GM18868 (cell line): ENCODE results near the gene PAQR9.
"Not testable (repeated sequence)": the region's sequence is repeated elsewhere in the genome, so short reads cannot be mapped to it uniquely, and the experiment has no call there.

Source experiments
- ATAC-seq: cut with Tn5 transposase; IDR thresholded peaks from one replicate; pipeline ENCODE4 v1.9.1; 2021; ENCODE audit warnings: mild to moderate bottlenecking, moderate library complexity; ENCODE audit not compliant: unreplicated experiment

Gene PAQR9

GRCh38 chr3:142963516-142964448 is at the start of gene PAQR9:
TSS of gene PAQR9 (minus strand) at chr3:142963674. CDS start at chr3:142963336, 338 bp downstream.
- ATAC-seq, result peak; percentile 62

GRCh38 chr3:143011705-143012104 is 48.2 kb upstream of the PAQR9 start:
- ATAC-seq, result no peak

GRCh38 chr3:143010024-143010423 is 46.5 kb upstream of the PAQR9 start:
- ATAC-seq, result no peak

DNA sequence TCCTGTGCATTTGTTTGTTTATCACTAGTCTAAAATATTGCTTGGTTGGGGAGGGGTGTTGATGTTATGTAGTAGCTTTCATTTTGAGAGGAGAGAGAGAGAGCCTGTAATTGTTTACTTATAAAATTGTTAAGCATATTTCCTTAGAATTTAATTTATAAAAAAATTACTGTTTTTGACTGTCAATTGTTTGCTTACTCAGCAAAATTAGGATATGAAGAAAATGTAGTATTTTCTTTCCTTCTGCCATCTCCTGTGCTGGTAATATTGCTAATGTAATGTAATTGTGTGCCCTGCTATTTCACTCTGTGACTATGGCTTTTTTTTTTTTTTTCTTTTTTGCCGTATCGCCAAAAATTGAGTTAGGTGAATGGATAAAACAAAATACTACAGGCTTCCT is 41.3 kb upstream of the PAQR9 start:
- ATAC-seq, result no peak

GRCh38 chr3:143002727-143003126 is 39.3 kb upstream of the PAQR9 start:
- no peak for ATAC-seq

DNA sequence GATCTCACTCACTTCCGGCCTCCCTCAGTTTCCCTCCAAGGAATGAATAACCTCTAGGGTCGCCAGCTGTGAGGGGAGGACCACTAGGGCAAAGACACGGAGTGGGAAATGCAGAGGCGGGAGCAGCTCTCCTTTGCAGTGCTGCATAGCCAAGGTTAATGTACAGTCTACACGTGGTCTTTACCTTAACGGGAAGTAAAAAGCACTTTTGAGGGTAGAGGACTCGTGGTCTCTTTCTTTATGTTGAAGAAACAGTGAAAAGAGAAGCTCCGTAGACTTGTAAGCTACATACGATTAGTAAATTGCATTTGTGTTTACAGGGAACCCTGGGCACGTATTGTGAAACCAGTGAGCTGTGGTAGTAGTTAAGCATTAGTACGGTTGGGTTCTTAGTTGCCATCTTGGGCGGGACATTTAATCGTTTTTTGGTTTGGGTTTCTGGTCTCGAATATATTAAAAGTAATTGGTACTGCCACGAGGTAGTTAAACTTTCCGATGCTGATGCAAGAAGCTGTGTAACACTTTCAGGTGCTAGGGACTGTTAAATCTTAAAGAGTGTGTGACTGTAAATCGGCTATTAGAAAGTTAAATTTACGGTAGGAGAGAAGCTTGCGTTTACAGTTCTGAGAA is 38.7 kb upstream of the PAQR9 start:
- peak; percentile 26 for ATAC-seq

- peak; percentile 82 for ATAC-seq
These were observed 38.1 kb upstream of the PAQR9 start, which contains the start of gene U2SURP for GRCh38 chr3:143001369-143002082. TSS of gene U2SURP (plus strand) at chr3:143001570. CDS start at chr3:143001629, 59 bp downstream.

DNA sequence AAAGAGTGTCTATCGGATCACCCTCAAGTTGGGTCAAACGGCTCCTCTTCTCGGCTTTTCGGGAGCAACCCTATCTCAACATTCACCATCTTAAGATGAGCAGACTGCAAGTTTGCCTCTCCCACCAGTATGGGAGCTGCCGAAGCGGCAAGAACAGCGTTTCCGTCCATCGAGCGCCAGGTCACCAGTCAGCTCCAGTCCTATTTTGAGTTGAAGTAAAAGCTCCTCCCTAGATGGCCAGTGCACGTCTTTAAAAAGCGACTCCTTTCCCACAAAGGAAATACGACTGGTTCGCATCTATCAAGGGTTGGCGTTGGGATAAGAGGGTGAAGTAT is 37.5 kb upstream of the PAQR9 start:
- peak; percentile 72 for ATAC-seq

GRCh38 chr3:143000528-143000927 is 37.1 kb upstream of the PAQR9 start:
- ATAC-seq, result no peak

DNA sequence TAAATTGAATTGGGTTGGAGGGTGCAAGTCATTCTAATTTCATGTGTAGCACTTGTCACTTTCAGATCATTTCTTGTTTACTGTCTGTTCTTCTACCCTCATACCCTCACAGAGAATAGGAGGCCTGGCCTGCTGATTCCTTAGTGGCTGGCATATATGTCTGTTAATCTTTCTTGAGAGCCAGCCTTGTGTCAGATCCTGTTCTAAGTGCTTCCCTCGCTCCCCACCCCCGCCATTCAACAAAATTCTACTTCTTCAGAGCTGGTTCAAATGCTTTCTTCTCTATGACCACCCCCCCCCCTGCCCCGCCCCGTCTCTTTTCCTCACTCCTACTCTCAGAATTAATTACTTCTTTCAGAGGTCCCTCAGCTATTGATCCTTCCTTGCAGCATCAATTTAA is 36.4 kb upstream of the PAQR9 start:
- ATAC-seq, result no peak

- no peak for ATAC-seq
These were observed 35.0 kb upstream of the PAQR9 start for GRCh38 chr3:142998439-142998838.

- ATAC-seq, result no peak
These were observed 33.9 kb upstream of the PAQR9 start for GRCh38 chr3:142997330-142997729.

- ATAC-seq, result peak; percentile 73
These were observed 30.5 kb upstream of the PAQR9 start for GRCh38 chr3:142993958-142994442.

- ATAC-seq, result no peak
These were observed 28.8 kb upstream of the PAQR9 start for GRCh38 chr3:142992323-142992722.

DNA sequence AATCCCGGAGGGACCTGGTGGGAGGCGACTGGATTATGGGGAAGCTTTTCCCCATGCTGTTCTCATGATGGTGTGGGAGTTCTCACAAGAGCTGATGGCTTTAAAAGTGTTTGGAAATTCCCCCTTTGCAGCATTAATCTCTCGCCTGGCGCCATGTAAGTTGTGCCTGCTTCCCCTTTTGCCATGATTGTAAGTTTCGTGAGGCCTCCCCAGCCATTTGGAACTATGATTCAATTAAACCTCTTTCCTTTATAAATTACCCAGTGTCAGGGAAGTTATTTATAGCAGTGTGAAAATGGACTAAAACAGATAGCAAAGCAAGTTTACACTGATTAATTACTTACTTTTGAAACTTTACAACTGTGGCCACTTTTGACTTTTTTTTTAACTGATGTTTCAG is 27.2 kb upstream of the PAQR9 start:
- peak; percentile 36 for ATAC-seq

DNA sequence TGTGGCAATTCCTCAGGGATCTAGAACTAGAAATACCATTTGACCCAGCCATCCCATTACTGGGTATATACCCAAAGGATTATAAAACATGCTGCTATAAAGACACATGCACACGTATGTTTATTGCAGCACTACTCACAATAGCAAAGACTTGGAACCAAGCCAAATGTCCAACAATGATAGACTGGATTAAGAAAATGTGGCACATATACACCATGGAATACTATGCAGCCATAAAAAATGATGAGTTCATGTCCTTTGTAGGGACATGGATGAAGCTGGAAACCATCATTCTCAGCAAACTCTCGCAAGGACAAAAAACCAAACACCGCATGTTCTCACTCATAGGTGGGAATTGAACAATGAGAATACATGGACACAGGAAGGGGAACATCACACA is 25.4 kb upstream of the PAQR9 start:
- not testable (repeated sequence) for ATAC-seq

DNA sequence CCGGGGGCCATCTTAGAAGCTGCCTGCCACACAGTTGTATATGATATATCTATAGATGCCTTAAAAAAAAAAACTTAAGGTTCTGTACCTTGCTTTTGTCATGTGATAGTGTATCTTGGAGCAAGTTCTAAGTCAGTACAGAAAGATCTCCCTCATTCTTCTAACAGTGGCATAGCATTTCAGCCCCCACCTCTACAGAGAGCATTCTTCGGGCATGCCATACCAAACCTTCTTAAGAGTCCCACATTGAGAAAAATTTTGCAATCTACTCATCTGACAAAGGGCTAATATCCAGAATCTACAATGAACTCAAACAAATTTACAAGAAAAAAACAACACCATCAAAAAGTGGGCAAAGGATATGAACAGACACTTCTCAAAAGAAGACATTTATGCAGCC is 24.7 kb upstream of the PAQR9 start:
- not testable (repeated sequence) for ATAC-seq

- peak; percentile 92 for ATAC-seq
These were observed 24.2 kb upstream of the PAQR9 start for GRCh38 chr3:142987707-142988106.

DNA sequence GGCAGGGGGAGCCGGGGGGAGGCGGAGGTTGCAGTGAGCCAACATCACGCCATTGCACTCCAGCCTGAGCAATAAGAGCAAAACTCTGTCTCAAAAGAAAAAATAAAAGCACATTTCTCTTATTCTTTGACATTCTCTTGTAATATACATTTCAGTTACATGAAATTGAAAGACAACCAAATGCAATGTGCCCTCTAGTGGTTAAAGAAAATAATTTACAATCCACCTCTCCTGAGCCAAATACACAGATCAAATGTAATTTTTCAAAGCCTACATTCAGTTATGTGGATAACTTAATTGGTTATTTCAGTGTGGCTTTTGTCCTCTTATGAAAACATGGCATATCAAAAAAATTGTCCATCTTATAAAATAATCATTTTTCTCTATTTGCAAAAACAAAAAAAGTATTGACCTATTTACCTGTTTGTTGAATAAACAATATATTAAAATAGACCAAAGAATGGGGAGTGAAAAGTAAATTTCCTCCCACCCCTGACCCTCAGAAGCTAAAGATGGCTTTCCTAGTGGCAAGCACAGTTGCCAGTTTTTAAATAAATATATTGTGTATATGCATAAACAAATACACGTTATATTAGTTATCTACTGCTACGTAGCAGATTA is 23.7 kb upstream of the PAQR9 start:
- no peak for ATAC-seq

- no peak for ATAC-seq
These were observed 20.8 kb upstream of the PAQR9 start for GRCh38 chr3:142984255-142984654.

DNA sequence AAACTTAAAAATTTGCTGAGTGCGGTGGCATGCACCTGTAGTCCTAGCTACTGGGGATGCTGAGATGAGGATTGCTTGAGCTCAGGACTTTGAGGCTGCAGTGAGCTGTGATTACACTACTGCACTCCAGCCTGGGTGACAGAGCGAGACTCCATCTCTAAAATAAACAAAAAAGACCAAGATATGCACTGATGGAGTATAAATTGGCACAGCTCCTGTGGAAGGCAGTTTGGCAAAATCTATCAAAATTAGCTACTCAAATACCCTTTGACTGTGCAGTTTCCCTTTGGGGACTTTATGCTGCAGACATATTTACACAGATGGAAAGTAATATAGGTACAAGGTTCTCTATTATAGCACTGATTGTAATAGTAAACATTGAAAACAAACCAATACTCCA is 19.8 kb upstream of the PAQR9 start:
- no peak for ATAC-seq
